NCI-H82 treated with DMSO at 0.1 percent for 48 hours (cell line): ENCODE measurements around the gene POP5.
"Not testable (repeated sequence)": the region's sequence is repeated elsewhere in the genome, so short reads cannot be mapped to it uniquely, and the experiment has no call there.

Source experiments
- DNase-seq: peaks from one replicate; lab custom pipeline; 2025; ENCODE audit not compliant: unreplicated experiment; lab: John Stamatoyannopoulos, UW

The POP5 gene

GRCh38 chr12:120538281-120539156 lies 42.7 kb downstream of the POP5 start:
- no peak for DNase-seq

DNA sequence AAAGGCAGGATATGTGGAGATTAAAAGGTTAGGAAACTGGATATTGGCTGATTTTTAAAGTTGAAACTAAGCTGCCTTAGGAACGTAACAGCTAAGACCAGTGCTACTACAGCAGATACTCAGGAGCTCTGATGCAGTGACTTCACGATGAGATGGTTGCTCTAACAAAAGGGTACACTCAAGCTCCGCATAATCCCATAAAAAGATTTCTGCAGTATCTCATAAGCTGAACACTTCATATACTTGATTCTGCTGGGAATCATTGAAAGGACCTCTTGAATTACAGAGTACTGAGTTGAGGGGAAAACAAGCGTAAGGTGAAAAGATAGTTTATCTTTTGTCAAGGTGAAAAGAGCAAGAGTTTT lies 43.4 kb downstream of the POP5 start:
- peak; percentile 52 for DNase-seq

GRCh38 chr12:120536064-120536791 lies 45.0 kb downstream of the POP5 start:
- no peak for DNase-seq

DNA sequence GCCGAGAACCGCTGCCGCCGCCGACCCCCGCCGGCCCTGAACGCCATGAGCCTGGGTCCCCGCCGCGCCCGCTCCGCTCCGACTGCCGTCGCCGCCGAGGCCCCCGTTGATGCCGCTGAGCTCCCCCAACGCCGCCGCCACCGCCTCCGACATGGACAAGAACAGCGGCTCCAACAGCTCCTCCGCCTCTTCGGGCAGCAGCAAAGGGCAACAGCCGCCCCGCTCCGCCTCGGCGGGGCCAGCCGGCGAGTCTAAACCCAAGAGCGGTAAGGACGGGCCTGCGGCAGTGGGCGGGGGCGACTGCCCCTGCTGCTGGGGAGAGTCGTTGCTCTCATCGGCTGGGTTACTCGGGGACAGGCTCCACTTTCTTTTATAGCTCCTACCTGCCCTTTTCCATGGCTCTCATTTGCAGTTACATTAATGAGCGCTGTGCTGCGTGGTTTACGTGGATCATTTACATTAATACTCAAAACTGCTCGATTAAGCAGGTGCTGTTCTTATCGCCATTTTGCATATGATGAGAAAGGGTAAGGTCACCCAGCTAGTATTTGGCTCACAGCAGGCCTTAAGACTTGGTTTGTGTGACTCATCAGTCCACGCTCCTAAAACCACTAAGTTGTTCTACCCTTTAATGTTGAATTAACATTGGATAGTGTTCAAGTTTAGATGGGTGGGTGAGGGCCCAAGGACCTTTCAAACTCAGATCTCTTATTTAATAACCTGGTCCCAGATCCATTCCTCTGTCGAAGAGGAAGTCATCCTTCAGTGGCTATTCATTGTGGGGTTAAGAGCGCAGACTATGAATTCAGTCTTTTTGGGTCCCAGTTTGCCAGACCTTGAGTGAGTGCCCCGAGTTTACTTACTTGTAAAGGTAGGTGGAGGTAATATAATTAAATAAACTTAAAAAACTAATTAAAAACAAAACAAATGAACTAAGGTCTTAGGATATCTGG lies 46.2 kb downstream of the POP5 start:
- DNase-seq: no peak

DNA sequence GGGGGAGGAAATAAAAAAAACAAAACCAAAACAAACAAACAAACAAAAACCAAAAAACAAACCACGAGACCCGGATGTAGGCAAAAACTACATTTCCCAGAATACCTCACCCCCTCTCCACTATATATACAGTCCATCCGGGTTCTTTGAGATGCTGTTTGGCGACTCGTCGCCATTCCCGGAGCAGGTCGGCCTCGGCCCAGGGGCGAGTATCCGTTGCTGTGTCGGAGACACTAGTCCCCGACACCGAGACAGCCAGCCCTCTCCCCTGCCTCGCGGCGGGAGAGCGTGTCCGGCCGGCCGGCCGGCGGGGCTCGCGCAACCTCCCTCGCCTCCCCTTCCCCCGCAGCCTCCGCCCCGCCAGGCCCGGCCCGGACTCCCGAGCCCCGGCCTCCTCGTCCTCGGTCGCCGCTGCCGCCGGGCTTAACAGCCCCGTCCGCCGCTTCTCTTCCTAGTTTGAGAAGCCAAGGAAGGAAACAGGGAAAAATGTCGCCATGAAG lies 46.9 kb downstream of the POP5 start, which contains the start of gene RNF10:
TSS of gene RNF10 (plus strand) at position 154 of the 500 bp plus-strand sequence. CDS start 456 bp downstream, outside the sequence.
- peak; percentile 90 for DNase-seq

GRCh38 chr12:120532701-120533238 lies 48.4 kb downstream of the POP5 start:
- DNase-seq: no peak

DNA sequence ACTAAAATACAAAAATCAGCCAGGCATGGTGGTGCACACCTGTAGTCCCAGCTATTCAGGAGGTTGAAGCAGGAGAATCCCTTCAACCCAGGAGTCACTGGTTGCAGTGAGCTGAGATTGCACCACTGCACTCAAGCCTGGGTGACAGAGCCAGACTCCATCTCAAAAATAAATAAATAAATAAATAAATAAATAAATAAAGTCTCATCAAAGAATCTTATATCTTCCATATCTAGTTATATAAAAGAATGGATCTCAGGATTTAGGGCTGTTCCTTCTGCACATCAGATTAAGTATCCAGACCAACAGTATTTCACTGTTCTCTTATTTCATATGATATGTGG lies 50.8 kb downstream of the POP5 start:
- DNase-seq: not testable (repeated sequence)

DNA sequence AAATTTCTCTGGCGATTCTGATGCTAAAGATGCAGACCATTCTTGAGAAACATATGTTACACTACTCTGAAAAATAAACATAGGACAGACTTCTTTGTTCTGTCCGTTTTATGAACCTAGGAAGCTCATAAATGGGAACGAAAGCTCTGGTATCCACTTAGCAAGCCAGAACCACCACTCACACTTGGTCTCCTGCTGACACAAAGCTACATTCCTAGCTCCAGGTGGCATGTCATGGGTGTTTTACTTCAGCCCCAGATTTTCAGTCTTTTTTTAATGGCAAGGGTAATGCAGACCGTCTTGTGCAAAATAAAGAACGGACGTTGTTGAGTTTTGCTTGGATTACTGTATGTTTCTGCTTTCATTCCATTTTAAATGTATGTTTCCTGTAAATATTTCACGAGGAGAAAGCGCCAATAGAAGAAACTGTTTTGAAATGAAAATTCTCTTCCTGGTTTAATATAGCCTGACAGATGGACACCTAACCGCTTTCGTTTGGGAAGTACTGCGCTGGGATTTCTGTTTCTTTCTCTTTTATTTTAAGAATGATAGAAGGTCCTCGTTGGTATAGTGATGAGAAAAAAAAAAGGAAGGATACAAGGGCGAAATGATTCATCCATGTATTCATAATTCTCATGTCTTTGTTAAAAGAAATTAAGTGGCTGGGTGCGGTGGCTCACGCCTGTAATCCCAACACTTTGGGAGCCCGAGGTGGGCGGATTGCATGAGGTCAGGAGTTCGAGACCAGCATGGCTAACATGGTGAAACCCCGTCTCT lies 51.4 kb downstream of the POP5 start:
- DNase-seq: peak; percentile 30

DNA sequence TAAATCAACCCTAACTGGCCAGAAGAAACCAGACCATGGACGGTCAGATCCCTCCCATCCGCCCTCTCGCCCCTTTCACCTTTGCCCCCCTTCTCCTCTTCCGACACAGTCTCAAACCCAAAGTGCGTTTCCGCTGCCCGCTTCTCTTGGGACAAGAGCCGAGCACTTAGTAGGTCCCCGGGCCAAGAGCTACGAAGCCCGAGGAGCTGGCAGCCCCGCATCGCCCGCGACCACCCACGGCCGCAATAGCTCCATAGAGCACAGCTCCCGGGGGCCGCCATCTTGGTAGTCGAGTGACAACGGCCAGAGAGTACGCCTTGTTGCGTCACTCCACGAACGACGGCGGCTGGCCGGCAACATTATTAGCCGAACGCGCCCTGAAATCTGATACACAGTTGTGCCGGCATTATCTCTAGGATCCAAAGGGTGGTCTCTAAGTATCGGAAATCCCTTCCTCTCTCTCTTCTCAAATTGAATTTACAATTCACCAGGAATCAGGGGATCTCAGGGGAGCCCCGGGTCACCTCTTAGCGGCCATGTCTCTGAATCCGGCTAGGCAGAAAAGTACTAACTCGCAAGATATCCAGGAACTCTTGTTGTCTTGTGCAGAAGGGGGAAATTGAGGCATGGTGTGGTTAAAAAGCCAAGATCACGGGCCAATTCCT lies 52.2 kb downstream of the POP5 start, which contains the start of gene COQ5:
TSS of gene COQ5 (minus strand) at position 298 of the 665 bp plus-strand sequence. CDS start at position 281, 17 bp downstream.
- DNase-seq: peak; percentile 77
